ENCODE results near the gene PIWIL4.

DNA sequence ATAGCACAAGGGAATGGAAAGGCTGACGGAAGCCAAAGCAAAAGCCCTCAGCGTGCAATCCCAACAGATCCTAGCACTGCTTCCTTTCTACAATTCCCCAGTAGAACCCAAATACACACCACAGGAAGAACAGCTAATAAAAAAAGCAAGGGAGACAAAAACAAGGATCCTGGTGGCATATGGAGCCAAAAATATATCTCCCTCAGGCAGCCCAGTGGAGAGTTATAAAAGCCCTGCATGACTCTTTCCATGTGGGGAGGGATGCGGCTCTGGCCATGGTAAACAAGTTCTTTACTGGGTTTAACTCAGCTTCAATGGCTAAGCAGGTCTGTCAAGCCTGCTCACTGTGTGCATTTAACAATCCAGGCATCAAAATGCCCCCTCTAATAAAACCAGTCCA is 88.1 kb downstream of the PIWIL4 start:
- TF ChIP-seq, protein P1, sequence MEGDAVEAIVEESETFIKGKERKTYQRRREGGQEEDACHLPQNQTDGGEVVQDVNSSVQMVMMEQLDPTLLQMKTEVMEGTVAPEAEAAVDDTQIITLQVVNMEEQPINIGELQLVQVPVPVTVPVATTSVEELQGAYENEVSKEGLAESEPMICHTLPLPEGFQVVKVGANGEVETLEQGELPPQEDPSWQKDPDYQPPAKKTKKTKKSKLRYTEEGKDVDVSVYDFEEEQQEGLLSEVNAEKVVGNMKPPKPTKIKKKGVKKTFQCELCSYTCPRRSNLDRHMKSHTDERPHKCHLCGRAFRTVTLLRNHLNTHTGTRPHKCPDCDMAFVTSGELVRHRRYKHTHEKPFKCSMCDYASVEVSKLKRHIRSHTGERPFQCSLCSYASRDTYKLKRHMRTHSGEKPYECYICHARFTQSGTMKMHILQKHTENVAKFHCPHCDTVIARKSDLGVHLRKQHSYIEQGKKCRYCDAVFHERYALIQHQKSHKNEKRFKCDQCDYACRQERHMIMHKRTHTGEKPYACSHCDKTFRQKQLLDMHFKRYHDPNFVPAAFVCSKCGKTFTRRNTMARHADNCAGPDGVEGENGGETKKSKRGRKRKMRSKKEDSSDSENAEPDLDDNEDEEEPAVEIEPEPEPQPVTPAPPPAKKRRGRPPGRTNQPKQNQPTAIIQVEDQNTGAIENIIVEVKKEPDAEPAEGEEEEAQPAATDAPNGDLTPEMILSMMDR (IDR thresholded peaks at IDR 0.05) = no peak
- no peak for TF ChIP-seq POLR2A (IDR thresholded peaks at IDR 0.05)
